B cell (primary cell): ENCODE results near the gene FOXA3. TPM values are rescaled to one million over a fixed set of nuclear protein-coding genes. Genes with fewer than 3 reads are reported as not detected.
A peak's percentile ranks its signal among the peaks of the same experiment; 100 is the strongest.

Source experiments
- ATAC-seq: fragments of 200-7000 bp; cut with Tn5 transposase; one replicate; pipeline ENCODE4 v1.10.0; 2021; ENCODE audit warnings: low read depth, mild to moderate bottlenecking, moderate number of reproducible peaks, moderate library complexity
- CTCF ChIA-PET: fragments of 350-600 bp; sonication (Branson Sonifier 250); formaldehyde crosslinking; loops from one replicate; lab custom pipeline; 2021; ENCODE audit warnings: antibody characterized with exemption, inconsistent platforms; lab: Charles Lee
- POLR2A ChIA-PET: fragments of 350-600 bp; sonication (Branson Sonifier 250); formaldehyde crosslinking; loops from one replicate; lab custom pipeline; 2021; ENCODE audit warnings: antibody characterized with exemption; lab: Charles Lee
- DNase-seq: peaks from one replicate; pipeline ENCODE4 v3.0.0; 2013
- H2AFZ ChIP-seq: 2 replicates; pipeline ENCODE4 v1.6.1; 2012; ENCODE audit warnings: mild to moderate bottlenecking, low read depth, low read length; ENCODE audit not compliant: insufficient read depth, poor library complexity, severe bottlenecking
- H3K27ac ChIP-seq, 2 donors: 1 replicate in 1 of 2; 2 replicates in 1 of 2; pipeline ENCODE4 v1.5.1; 2012 to 2013; ENCODE audit warnings: low read length in 2 of 2, mild to moderate bottlenecking in 2 of 2, moderate library complexity in 1 of 2
- H3K27me3 ChIP-seq, 4 experiments: fragments of 200-600 bp in 1 of 4; sonication (generic) in 1 of 4; replicated peaks in 1 of 4; 1 replicate in 2 of 4; 2 replicates in 2 of 4; pipeline versions ENCODE4 v1.6.1 to v1.7.0; 2013 to 2016; ENCODE audit warnings: low read length in 3 of 4, mild to moderate bottlenecking in 2 of 4, mixed read lengths in 1 of 4, moderate library complexity in 1 of 4; ENCODE audit not compliant: insufficient read depth in 4 of 4, control insufficient read depth in 3 of 4; ENCODE audit errors: control extremely low read depth in 1 of 4
- H3K36me3 ChIP-seq, 2 experiments: replicated peaks in 1 of 2; 1 replicate in 1 of 2; 2 replicates in 1 of 2; pipeline versions ENCODE4 v1.6.1 to v1.7.1; 2013; ENCODE audit warnings: low read length in 1 of 2; ENCODE audit not compliant: insufficient read depth in 2 of 2, control insufficient read depth in 1 of 2; ENCODE audit errors: control extremely low read depth in 1 of 2, extremely low read depth in 1 of 2
- H3K4me1 ChIP-seq, 2 donors: fragments of 200-600 bp in 1 of 2; sonication (generic) in 1 of 2; 1 replicate in 1 of 2; 2 replicates in 1 of 2; pipeline versions ENCODE4 v1.5.1 to v1.6.1; 2013 to 2017; ENCODE audit warnings: low read length in 2 of 2; ENCODE audit not compliant: control insufficient read depth in 2 of 2, insufficient read depth in 2 of 2
- H3K4me2 ChIP-seq: replicated peaks from 2 replicates; pipeline ENCODE3; 2012; ENCODE audit warnings: mild to moderate bottlenecking, low read depth, low read length; ENCODE audit not compliant: poor library complexity, severe bottlenecking
- H3K4me3 ChIP-seq, 5 experiments: fragments of 200-600 bp in 1 of 5; sonication (generic) in 1 of 5; 1 replicate in 3 of 5; 2 replicates in 2 of 5; pipeline versions ENCODE4 v1.5.1 to v1.7.0; 2011 to 2016; ENCODE audit warnings: low read length in 4 of 5, mild to moderate bottlenecking in 4 of 5, low read depth in 2 of 5, control low read depth in 1 of 5, moderate library complexity in 1 of 5; ENCODE audit not compliant: insufficient read depth in 1 of 5; ENCODE audit errors: control extremely low read depth in 1 of 5, extremely low read depth in 1 of 5
- H3K79me2 ChIP-seq: fragments of 200-600 bp; sonication (generic); one replicate; pipeline ENCODE4 v1.6.0; 2016; ENCODE audit warnings: low read length; ENCODE audit not compliant: control insufficient read depth, insufficient read depth
- H3K9ac ChIP-seq: fragments of 200-600 bp; sonication (generic); 2 replicates; pipeline ENCODE4 v1.6.1; 2017; ENCODE audit warnings: mild to moderate bottlenecking, low read length, moderate library complexity
- H3K9me3 ChIP-seq, 3 donors: one replicate each; pipeline versions ENCODE4 v1.6.1 to v1.7.1; 2013; ENCODE audit warnings: low read length in 2 of 3; ENCODE audit not compliant: control insufficient read depth in 2 of 3, insufficient read depth in 1 of 3; ENCODE audit errors: control extremely low read depth in 1 of 3
- H4K20me1 ChIP-seq: 2 replicates; pipeline ENCODE4 v1.6.0; 2012; ENCODE audit warnings: mild to moderate bottlenecking, low read length; ENCODE audit not compliant: insufficient read depth, control insufficient read depth, poor library complexity, severe bottlenecking
- H3K27ac Mint-ChIP-seq: one replicate; pipeline ENCODE4 v1.8.0; 2021; ENCODE audit warnings: mixed read lengths
- H3K27me3 Mint-ChIP-seq: one replicate; pipeline ENCODE4 v1.8.0; 2021; ENCODE audit warnings: mixed read lengths
- H3K4me1 Mint-ChIP-seq: one replicate; pipeline ENCODE4 v1.8.0; 2021; ENCODE audit warnings: mixed read lengths
- H3K4me3 Mint-ChIP-seq: one replicate; pipeline ENCODE4 v1.8.0; 2021; ENCODE audit warnings: mixed read lengths
- H3K9me3 Mint-ChIP-seq: one replicate; pipeline ENCODE4 v1.8.0; 2022; ENCODE audit warnings: mixed read lengths; ENCODE audit not compliant: insufficient read depth
- CTCF ChIP-seq: fragments of 200-600 bp; IDR thresholded peaks from one replicate; pipeline ENCODE4 v1.8.0; 2022; ENCODE audit warnings: antibody characterized with exemption, mild to moderate bottlenecking
- EZH2 ChIP-seq: IDR thresholded peaks from 2 replicates; pipeline ENCODE4 v1.6.1; 2012; ENCODE audit warnings: borderline replicate concordance, low read depth, mild to moderate bottlenecking, moderate library complexity, low read length; ENCODE audit not compliant: insufficient read depth, poor library complexity, severe bottlenecking
- WGBS: methylation state at CpG from one replicate; pipeline ENCODE4 v1.1.5; 2013; ENCODE audit warnings: missing lambda C conversion rate; ENCODE audit not compliant: insufficient coverage; 5-methylcytosine and 5-hydroxymethylcytosine counted together
- intact Hi-C: fragments of 100-400 bp; cut with micrococcal nuclease; formaldehyde crosslinking; loops from one replicate; pipeline ENCODE4 v1.10.0; 2022
- polyA plus RNA-seq: library from polyadenylated mRNA; depleted of rRNA; stranded (reverse); fragments of >200 nt; gene quantifications from 2 replicates; pipeline ENCODE4 v1.2.3, GENCODE V29; 2012
- total RNA-seq, 2 donors: library from RNA; stranded (reverse); fragments of 120-200 nt in 1 of 2; gene quantifications; 1 replicate in 1 of 2; 2 replicates in 1 of 2; pipeline versions ENCODE4 v1.2.3 to v1.2.4, GENCODE V29; 2013 to 2022

The FOXA3 gene
- total and polyA plus RNA-seq, 2 donors (not counting 1 experiment from before 2014, with no cell fraction given) = not detected

- Mint-ChIP-seq H3K27me3 (peaks cover 10% of the 10 kb centered on the region), H3K4me1 (peaks cover 32% of the 10 kb centered on the region), H3K9me3 (no peaks in the 10 kb centered on the region), H3K27ac (peak overlapping the region; percentile 98), H3K4me3 (peak overlapping the region; percentile 91)
- H2AFZ ChIP-seq = peak overlapping the region; percentile 86
- peaks cover 0 to 17% of the 10 kb centered on the region in 2 experiments for H3K36me3 ChIP-seq
- intact Hi-C loops = loop anchor here (1.0 to 2.0 kb wide), 10 partner anchors 23 to 987 kb away; partner anchors contain the start of genes AP2S1, CCDC61, DMWD and FBXO46
- peak overlapping the region; percentile 95 for H3K4me2 ChIP-seq
- peaks cover 0 to 4% (median 0%) of the 10 kb centered on the region in 3 donors for H3K9me3 ChIP-seq
- H3K4me1 ChIP-seq = peaks cover 27 to 33% of the 10 kb centered on the region in 2 donors
- H3K9ac ChIP-seq = peak overlapping the region; percentile 77
- H3K27ac ChIP-seq = peak overlapping the region in 1 of 2 donors; percentile 95
- DNase-seq (no peak), ATAC-seq (no peak)
- H3K27me3 ChIP-seq = peaks cover 0 to 14% (median 6%) of the 10 kb centered on the region in 4 experiments
- TF ChIP-seq EZH2 (no peak), CTCF (no peak)
- WGBS = 1% methylated on average over 18 of the region's 22 CpGs
- ChIA-PET POLR2A (interaction anchor here (0.6 to 2.0 kb wide), 10 partner anchors 19 to 173 kb away, joined by 3 to 9 read pairs (median 5); partner anchors contain the start of genes IRF2BP1, MYPOP, QPCTL and SIX5), CTCF (interaction anchor here (1.0 to 3.0 kb wide), 7 partner anchors 16 to 171 kb away, joined by 3 to 24 read pairs (median 8); partner anchors contain the start of genes IRF2BP1, MYPOP, SIX5 and SNRPD2)
- peak overlapping the region; percentile 62 to 87 (median 81) for H3K4me3 ChIP-seq
- H4K20me1 ChIP-seq = peaks cover 8% of the 10 kb centered on the region
- peaks cover 38% of the 10 kb centered on the region for H3K79me2 ChIP-seq
These were observed 739 bp upstream of the FOXA3 start for GRCh38 chr19:45863335-45863839.

GRCh38 chr19:45864629-45865082, 530 bp downstream of the FOXA3 start:
- 47% methylated on average over 12 of the region's 12 CpGs for WGBS
- H3K79me2 ChIP-seq = peaks cover 26% of the 10 kb centered on the region
- H3K36me3 ChIP-seq = peaks cover 0 to 8% of the 10 kb centered on the region in 2 experiments
- peak overlapping the region; percentile 95 for H3K4me2 ChIP-seq
- no peak overlapping the region for H3K9ac ChIP-seq
- H3K4me1 ChIP-seq = peaks cover 27 to 33% of the 10 kb centered on the region in 2 donors
- no peaks in the 10 kb centered on the region for H3K9me3 Mint-ChIP-seq
- intact Hi-C loops = no loop called here
- ATAC-seq = no peak
- no peak for DNase-seq
- no peak overlapping the region for H3K27ac ChIP-seq
- ChIA-PET POLR2A (interaction anchor here (0.6 to 2.0 kb wide), 3 partner anchors 38 to 738 kb away, joined by 3 to 9 read pairs (median 4); partner anchors contain the start of gene MYPOP), CTCF (interaction anchor here (1.0 to 3.0 kb wide), 4 partner anchors 17 to 66 kb away, joined by 3 to 24 read pairs (median 13); partner anchors contain the start of genes IRF2BP1 and MYPOP)
- peak overlapping the region; percentile 37 for H3K27ac Mint-ChIP-seq
- peaks cover 32% of the 10 kb centered on the region for H3K4me1 Mint-ChIP-seq
- H2AFZ ChIP-seq = peak overlapping the region; percentile 86
- H3K4me3 ChIP-seq = peak overlapping the region in 1 of 5 experiments; percentile 76
- H3K27me3 Mint-ChIP-seq = peaks cover 10% of the 10 kb centered on the region
- peaks cover 0 to 4% (median 0%) of the 10 kb centered on the region in 3 donors for H3K9me3 ChIP-seq
- H4K20me1 ChIP-seq = no peaks in the 10 kb centered on the region
- peak overlapping the region; percentile 73 for H3K4me3 Mint-ChIP-seq
- H3K27me3 ChIP-seq = peaks cover 0 to 14% (median 6%) of the 10 kb centered on the region in 4 experiments
- no peak for TF ChIP-seq CTCF
- TF ChIP-seq EZH2 = no peak
